ENCODE data around the gene ARHGAP10.

ARHGAP10 gene

DNA sequence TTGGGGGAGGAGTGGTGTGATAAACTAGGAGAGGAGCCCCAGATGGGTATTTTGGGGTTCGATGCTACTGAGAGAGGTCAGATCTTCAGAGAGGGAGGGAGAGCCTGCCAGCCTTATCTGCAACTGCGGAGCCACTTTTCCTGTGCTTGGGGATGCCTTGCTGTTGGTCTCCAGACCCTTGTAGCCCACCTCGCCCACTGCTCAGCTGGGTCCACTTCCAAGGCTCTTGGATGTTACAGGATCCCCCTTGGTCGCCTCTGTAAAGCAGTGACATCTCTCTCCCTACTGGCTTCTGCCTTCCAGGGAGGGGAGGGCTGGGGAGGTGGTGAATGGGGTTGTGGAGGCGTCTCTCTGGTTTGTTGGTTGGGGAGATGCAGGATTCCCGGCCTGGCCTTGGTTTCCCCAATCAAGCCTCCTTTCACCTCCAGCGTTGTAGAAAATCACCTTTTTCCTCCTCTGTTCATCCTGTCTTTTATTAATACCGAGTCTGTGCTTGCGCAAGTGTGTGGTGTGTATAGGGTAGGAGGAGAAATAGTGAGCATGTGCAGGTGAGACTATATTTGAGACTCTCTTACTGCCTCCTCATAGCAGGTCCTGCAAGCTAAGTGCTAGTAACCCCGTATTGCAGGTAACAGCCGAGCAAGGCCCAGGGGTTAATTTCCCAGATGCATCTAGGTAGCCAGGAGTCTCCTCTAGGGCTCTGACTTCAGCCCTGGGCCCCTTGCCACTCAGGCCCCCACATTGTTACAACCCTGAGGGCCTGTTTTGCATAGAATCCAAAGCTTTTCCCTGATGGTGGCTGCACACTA lies 337.4 kb downstream of the ARHGAP10 start:
- Histone ChIP-seq H3K27ac (ENCODE audit: low read depth, low read length) (no peak overlapping the region), H3K4me1 (ENCODE audit: control insufficient read depth, insufficient read depth, low read length) (peaks cover 5% of the 10 kb centered on the region; the same call in 1 of the 2 replicates), H3K36me3 (ENCODE audit: control insufficient read depth, insufficient read depth, low read length) (peaks cover 6% of the 10 kb centered on the region), H3K4me3 (ENCODE audit: low read depth, low read length) (no peak overlapping the region), H3K27me3 (ENCODE audit: control insufficient read depth, insufficient read depth, low read length) (no peaks in the 10 kb centered on the region), H3K9me3 (ENCODE audit: control insufficient read depth, insufficient read depth, low read depth, low read length) (peaks cover 15% of the 10 kb centered on the region), H3K9ac (ENCODE audit: low read length) (no peak overlapping the region)

- Histone ChIP-seq H3K9me3 (ENCODE audit: control insufficient read depth, insufficient read depth, low read depth, low read length) (peaks cover 21% of the 10 kb centered on the region), H3K4me3 (ENCODE audit: low read depth, low read length) (no peak overlapping the region), H3K27me3 (ENCODE audit: control insufficient read depth, insufficient read depth, low read length) (no peaks in the 10 kb centered on the region), H3K36me3 (ENCODE audit: control insufficient read depth, insufficient read depth, low read length) (peaks cover 9% of the 10 kb centered on the region), H3K27ac (ENCODE audit: low read depth, low read length) (no peak overlapping the region), H3K4me1 (ENCODE audit: control insufficient read depth, insufficient read depth, low read length) (peaks cover 5% of the 10 kb centered on the region; the same call in 1 of the 2 replicates), H3K9ac (ENCODE audit: low read length) (no peak overlapping the region)
These were observed 337.9 kb downstream of the ARHGAP10 start for GRCh38 chr4:148069895-148070178.

DNA sequence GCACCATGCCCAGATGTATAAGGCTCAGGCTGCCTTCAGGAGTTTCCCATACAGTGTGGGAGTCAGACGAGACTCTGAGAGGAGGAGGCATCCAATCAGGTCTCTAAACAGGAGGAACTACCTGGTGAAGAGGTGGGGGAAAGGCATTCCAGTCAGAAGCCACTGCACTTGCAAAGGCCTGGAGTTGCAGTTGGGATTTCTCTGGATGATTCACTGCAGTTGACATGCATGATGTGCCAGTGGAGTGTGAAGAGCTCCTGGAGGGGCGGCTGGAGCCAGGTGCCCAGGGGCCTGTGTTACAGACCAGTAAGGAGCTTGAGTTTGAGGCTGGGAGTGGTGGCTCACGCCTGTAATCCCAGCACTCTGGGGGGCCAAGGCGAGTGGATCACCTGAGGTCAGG lies 339.1 kb downstream of the ARHGAP10 start:
- H3K9ac ChIP-seq (ENCODE audit: low read length) = no peak overlapping the region
- H3K27me3 ChIP-seq (ENCODE audit: control insufficient read depth, insufficient read depth, low read length) = no peaks in the 10 kb centered on the region
- H3K9me3 ChIP-seq (ENCODE audit: control insufficient read depth, insufficient read depth, low read depth, low read length) = peaks cover 32% of the 10 kb centered on the region
- no peak overlapping the region for H3K4me3 ChIP-seq (ENCODE audit: low read depth, low read length)
- peaks cover 12% of the 10 kb centered on the region for H3K36me3 ChIP-seq (ENCODE audit: control insufficient read depth, insufficient read depth, low read length)
- H3K4me1 ChIP-seq (ENCODE audit: control insufficient read depth, insufficient read depth, low read length) = peaks cover 5% of the 10 kb centered on the region; the same call in 1 of the 2 replicates
- no peak overlapping the region for H3K27ac ChIP-seq (ENCODE audit: low read depth, low read length)

DNA sequence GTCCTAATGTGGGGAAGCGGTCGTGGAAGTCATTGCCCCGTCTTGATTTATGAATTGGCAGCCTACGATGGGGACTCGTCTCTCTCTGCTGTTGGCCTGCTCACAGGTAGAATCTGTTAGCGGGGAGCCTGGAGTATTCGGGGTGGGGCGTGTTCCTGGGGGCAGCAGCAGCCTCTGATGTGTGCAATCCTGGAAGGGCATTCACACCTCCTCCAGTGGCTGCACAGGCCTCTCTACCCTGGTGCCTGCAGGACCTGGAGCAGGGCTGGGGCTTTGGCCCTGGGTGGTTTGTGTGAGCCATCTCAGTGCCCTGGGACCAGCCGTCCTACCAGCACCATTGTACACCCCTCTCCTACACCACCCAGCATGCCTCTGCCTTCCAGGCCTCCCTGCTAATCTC lies 340.9 kb downstream of the ARHGAP10 start:
- Histone ChIP-seq H3K27me3 (ENCODE audit: control insufficient read depth, insufficient read depth, low read length) (no peaks in the 10 kb centered on the region), H3K4me3 (ENCODE audit: low read depth, low read length) (no peak overlapping the region), H3K9ac (ENCODE audit: low read length) (no peak overlapping the region), H3K36me3 (ENCODE audit: control insufficient read depth, insufficient read depth, low read length) (peaks cover 12% of the 10 kb centered on the region), H3K4me1 (ENCODE audit: control insufficient read depth, insufficient read depth, low read length) (peaks cover 3% of the 10 kb centered on the region; the same call in 1 of the 2 replicates), H3K9me3 (ENCODE audit: control insufficient read depth, insufficient read depth, low read depth, low read length) (peaks cover 36% of the 10 kb centered on the region), H3K27ac (ENCODE audit: low read depth, low read length) (no peak overlapping the region)

- peaks cover 36% of the 10 kb centered on the region for H3K9me3 ChIP-seq (ENCODE audit: control insufficient read depth, insufficient read depth, low read depth, low read length)
- no peaks in the 10 kb centered on the region for H3K27me3 ChIP-seq (ENCODE audit: control insufficient read depth, insufficient read depth, low read length)
- no peak overlapping the region for H3K27ac ChIP-seq (ENCODE audit: low read depth, low read length)
- no peak overlapping the region for H3K9ac ChIP-seq (ENCODE audit: low read length)
- no peak overlapping the region for H3K4me3 ChIP-seq (ENCODE audit: low read depth, low read length)
- no peaks in the 10 kb centered on the region for H3K4me1 ChIP-seq (ENCODE audit: control insufficient read depth, insufficient read depth, low read length)
- H3K36me3 ChIP-seq (ENCODE audit: control insufficient read depth, insufficient read depth, low read length) = peaks cover 12% of the 10 kb centered on the region
These were observed 341.5 kb downstream of the ARHGAP10 start for GRCh38 chr4:148073349-148073748.

GRCh38 chr4:148074462-148074861 lies 342.6 kb downstream of the ARHGAP10 start:
- Histone ChIP-seq H3K4me3 (ENCODE audit: low read depth, low read length) (no peak overlapping the region), H3K4me1 (ENCODE audit: control insufficient read depth, insufficient read depth, low read length) (no peaks in the 10 kb centered on the region), H3K9me3 (ENCODE audit: control insufficient read depth, insufficient read depth, low read depth, low read length) (peaks cover 36% of the 10 kb centered on the region), H3K27ac (ENCODE audit: low read depth, low read length) (no peak overlapping the region), H3K9ac (ENCODE audit: low read length) (no peak overlapping the region), H3K36me3 (ENCODE audit: control insufficient read depth, insufficient read depth, low read length) (peaks cover 12% of the 10 kb centered on the region), H3K27me3 (ENCODE audit: control insufficient read depth, insufficient read depth, low read length) (no peaks in the 10 kb centered on the region)

DNA sequence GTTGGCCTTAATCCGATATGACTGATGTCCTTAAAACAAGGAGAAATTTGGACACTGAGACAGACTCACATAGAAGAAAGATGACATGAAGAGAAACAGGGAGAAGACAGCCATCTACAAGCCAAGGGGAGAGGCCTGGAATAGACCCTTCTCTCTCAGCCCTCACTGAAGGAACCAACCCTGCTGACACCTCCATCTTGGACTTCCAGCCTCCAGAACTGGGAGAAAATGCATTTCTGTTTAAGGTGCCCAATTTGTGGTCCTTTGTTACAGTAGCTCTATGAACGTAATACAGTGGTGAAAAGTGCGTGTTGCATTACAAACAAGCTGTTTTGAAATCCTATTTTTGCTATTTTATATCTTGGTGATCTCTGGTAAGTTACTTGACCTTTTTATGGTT lies 343.6 kb downstream of the ARHGAP10 start:
- no peak overlapping the region for H3K9ac ChIP-seq (ENCODE audit: low read length)
- H3K4me1 ChIP-seq (ENCODE audit: control insufficient read depth, insufficient read depth, low read length) = no peaks in the 10 kb centered on the region
- H3K4me3 ChIP-seq (ENCODE audit: low read depth, low read length) = no peak overlapping the region
- H3K27ac ChIP-seq (ENCODE audit: low read depth, low read length) = no peak overlapping the region
- H3K36me3 ChIP-seq (ENCODE audit: control insufficient read depth, insufficient read depth, low read length) = peaks cover 12% of the 10 kb centered on the region
- peaks cover 36% of the 10 kb centered on the region for H3K9me3 ChIP-seq (ENCODE audit: control insufficient read depth, insufficient read depth, low read depth, low read length)
- no peaks in the 10 kb centered on the region for H3K27me3 ChIP-seq (ENCODE audit: control insufficient read depth, insufficient read depth, low read length)

- Histone ChIP-seq H3K36me3 (ENCODE audit: control insufficient read depth, insufficient read depth, low read length) (peaks cover 12% of the 10 kb centered on the region), H3K9ac (ENCODE audit: low read length) (no peak overlapping the region), H3K9me3 (ENCODE audit: control insufficient read depth, insufficient read depth, low read depth, low read length) (peaks cover 36% of the 10 kb centered on the region), H3K27ac (ENCODE audit: low read depth, low read length) (no peak overlapping the region), H3K27me3 (ENCODE audit: control insufficient read depth, insufficient read depth, low read length) (no peaks in the 10 kb centered on the region), H3K4me3 (ENCODE audit: low read depth, low read length) (no peak overlapping the region), H3K4me1 (ENCODE audit: control insufficient read depth, insufficient read depth, low read length) (no peaks in the 10 kb centered on the region)
These were observed 345.1 kb downstream of the ARHGAP10 start for GRCh38 chr4:148076964-148077363.

- H3K4me3 ChIP-seq (ENCODE audit: low read depth, low read length) = no peak overlapping the region
- H3K9me3 ChIP-seq (ENCODE audit: control insufficient read depth, insufficient read depth, low read depth, low read length) = peaks cover 36% of the 10 kb centered on the region
- no peak overlapping the region for H3K9ac ChIP-seq (ENCODE audit: low read length)
- H3K36me3 ChIP-seq (ENCODE audit: control insufficient read depth, insufficient read depth, low read length) = peaks cover 12% of the 10 kb centered on the region
- H3K4me1 ChIP-seq (ENCODE audit: control insufficient read depth, insufficient read depth, low read length) = no peaks in the 10 kb centered on the region
- H3K27ac ChIP-seq (ENCODE audit: low read depth, low read length) = no peak overlapping the region
- H3K27me3 ChIP-seq (ENCODE audit: control insufficient read depth, insufficient read depth, low read length) = no peaks in the 10 kb centered on the region
These were observed 345.7 kb downstream of the ARHGAP10 start for GRCh38 chr4:148077581-148077980.

DNA sequence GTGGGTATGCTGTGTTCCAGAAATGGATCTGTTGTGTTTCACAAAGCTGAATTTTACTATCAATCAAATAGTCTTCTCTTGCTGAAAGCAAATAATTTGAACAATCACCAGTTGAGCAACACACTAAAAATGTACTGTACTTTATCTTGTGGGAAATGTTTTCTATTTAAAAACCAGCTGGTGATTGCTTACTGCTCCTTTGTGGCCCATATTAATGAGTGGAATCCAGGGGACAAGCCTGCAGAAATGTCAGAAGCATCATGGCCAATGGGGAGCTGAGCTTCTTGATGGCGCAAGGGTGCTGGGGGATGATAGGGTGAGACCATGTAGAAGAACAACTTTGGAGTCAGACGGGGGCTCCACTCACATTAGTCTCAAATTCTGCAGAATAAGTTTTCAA lies 346.2 kb downstream of the ARHGAP10 start:
- no peaks in the 10 kb centered on the region for H3K4me1 ChIP-seq (ENCODE audit: control insufficient read depth, insufficient read depth, low read length)
- no peak overlapping the region for H3K27ac ChIP-seq (ENCODE audit: low read depth, low read length)
- no peak overlapping the region for H3K9ac ChIP-seq (ENCODE audit: low read length)
- H3K9me3 ChIP-seq (ENCODE audit: control insufficient read depth, insufficient read depth, low read depth, low read length) = peaks cover 33% of the 10 kb centered on the region
- H3K4me3 ChIP-seq (ENCODE audit: low read depth, low read length) = no peak overlapping the region
- peaks cover 10% of the 10 kb centered on the region for H3K36me3 ChIP-seq (ENCODE audit: control insufficient read depth, insufficient read depth, low read length)
- H3K27me3 ChIP-seq (ENCODE audit: control insufficient read depth, insufficient read depth, low read length) = no peaks in the 10 kb centered on the region

DNA sequence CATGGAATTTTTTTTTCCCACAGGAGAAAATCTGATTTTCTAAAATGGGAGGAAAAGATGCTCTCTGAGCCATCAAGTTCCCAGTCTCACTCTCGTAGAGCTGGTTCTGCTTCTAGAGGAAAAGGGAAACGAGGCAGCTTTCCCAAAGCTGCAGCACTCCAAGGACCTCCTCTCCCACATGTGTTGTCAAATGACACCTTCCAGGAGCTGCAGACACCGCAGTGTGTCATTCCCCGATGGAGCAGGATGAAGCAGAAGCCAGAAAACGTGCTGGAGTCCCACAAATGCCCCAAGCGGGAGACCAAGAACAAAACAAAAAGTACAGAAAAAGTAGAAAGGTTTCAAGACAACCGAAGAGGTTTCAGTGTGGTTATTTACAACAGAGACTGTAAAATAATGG lies 348.1 kb downstream of the ARHGAP10 start:
- Histone ChIP-seq H3K36me3 (ENCODE audit: control insufficient read depth, insufficient read depth, low read length) (0 out of 2 replicates have a peak, but pooled peaks cover 3% of the 10 kb centered on the region), H3K9ac (ENCODE audit: low read length) (no peak overlapping the region), H3K4me1 (ENCODE audit: control insufficient read depth, insufficient read depth, low read length) (no peaks in the 10 kb centered on the region), H3K27ac (ENCODE audit: low read depth, low read length) (no peak overlapping the region), H3K9me3 (ENCODE audit: control insufficient read depth, insufficient read depth, low read depth, low read length) (peaks cover 14% of the 10 kb centered on the region), H3K27me3 (ENCODE audit: control insufficient read depth, insufficient read depth, low read length) (no peaks in the 10 kb centered on the region), H3K4me3 (ENCODE audit: low read depth, low read length) (no peak overlapping the region)

Measured in HUES6 (cell line).